ENCODE results near the gene PCDHB5.

DNA sequence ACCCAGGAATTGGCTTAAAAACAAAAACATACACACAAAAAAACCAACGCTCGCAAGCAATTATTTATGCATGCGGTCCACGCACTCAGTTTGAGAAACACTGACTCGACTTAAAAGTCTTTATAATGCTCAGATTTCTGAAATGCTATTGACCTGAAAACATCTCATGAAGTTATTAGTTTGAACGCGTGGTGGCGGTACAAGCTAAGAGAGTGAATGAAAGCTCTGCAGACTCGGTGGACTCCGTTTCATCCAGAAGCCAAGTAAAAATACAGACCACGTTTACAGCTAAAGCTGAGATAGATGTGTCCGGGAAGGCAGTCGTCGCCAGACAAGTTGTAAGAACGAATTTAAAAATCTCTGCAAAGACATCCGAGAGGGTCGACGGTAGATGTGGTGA, 14.8 kb downstream of the PCDHB5 start, which contains the start of gene PCDHB6:
- TF ChIP-seq POLR2A (IDR thresholded peaks at IDR 0.05) = no peak
- TF ChIP-seq, protein P1, sequence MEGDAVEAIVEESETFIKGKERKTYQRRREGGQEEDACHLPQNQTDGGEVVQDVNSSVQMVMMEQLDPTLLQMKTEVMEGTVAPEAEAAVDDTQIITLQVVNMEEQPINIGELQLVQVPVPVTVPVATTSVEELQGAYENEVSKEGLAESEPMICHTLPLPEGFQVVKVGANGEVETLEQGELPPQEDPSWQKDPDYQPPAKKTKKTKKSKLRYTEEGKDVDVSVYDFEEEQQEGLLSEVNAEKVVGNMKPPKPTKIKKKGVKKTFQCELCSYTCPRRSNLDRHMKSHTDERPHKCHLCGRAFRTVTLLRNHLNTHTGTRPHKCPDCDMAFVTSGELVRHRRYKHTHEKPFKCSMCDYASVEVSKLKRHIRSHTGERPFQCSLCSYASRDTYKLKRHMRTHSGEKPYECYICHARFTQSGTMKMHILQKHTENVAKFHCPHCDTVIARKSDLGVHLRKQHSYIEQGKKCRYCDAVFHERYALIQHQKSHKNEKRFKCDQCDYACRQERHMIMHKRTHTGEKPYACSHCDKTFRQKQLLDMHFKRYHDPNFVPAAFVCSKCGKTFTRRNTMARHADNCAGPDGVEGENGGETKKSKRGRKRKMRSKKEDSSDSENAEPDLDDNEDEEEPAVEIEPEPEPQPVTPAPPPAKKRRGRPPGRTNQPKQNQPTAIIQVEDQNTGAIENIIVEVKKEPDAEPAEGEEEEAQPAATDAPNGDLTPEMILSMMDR (IDR thresholded peaks at IDR 0.05) = peak in 1 of 6 experiments; percentile 7
